Neural progenitor cell (in vitro differentiated cells): ENCODE data around the gene BDH2.

Experiments used
- EZH2 ChIP-seq: fragments of 200-600 bp; sonication (generic); IDR thresholded peaks from 2 replicates; pipeline ENCODE4 v1.6.1; 2017; ENCODE audit warnings: antibody characterized with exemption, mild to moderate bottlenecking, moderate library complexity
- EZH2phosphoT487 ChIP-seq: fragments of 200-600 bp; sonication (generic); IDR thresholded peaks from 2 replicates; pipeline ENCODE4 v1.6.1; 2017; ENCODE audit warnings: antibody characterized with exemption
- TF ChIP-seq, protein P1 (sequence below): fragments of 200-600 bp; sonication (generic); IDR thresholded peaks from 2 replicates; pipeline ENCODE4 v1.5.1; 2017; ENCODE audit warnings: antibody characterized with exemption, mild to moderate bottlenecking

DNA sequence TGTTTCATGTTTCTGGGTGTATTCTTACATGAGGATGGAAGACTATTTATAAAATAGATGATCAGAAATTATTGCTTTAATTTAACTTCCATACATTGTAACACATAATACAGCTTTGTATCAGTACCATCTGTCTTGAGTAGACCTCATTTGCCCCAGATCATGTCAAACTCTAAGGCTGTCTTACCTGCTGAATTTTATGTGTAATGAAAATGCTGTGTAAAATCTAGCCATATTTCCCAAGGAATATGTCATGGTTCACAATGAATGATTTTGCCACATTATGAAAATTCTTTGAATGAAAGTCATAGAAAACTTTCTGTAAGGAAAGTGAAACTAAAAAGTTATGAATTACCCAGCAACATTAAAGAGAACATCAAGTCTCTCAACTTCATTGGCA, 7.4 kb downstream of the BDH2 start:
- TF ChIP-seq, protein P1, sequence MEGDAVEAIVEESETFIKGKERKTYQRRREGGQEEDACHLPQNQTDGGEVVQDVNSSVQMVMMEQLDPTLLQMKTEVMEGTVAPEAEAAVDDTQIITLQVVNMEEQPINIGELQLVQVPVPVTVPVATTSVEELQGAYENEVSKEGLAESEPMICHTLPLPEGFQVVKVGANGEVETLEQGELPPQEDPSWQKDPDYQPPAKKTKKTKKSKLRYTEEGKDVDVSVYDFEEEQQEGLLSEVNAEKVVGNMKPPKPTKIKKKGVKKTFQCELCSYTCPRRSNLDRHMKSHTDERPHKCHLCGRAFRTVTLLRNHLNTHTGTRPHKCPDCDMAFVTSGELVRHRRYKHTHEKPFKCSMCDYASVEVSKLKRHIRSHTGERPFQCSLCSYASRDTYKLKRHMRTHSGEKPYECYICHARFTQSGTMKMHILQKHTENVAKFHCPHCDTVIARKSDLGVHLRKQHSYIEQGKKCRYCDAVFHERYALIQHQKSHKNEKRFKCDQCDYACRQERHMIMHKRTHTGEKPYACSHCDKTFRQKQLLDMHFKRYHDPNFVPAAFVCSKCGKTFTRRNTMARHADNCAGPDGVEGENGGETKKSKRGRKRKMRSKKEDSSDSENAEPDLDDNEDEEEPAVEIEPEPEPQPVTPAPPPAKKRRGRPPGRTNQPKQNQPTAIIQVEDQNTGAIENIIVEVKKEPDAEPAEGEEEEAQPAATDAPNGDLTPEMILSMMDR = no peak
- no peak for TF ChIP-seq EZH2phosphoT487
- no peak for TF ChIP-seq EZH2
